ENCODE data around the gene CD209. TPM values are rescaled to one million over a fixed set of nuclear protein-coding genes. Genes with fewer than 3 reads are reported as not detected.

CD209 gene
- polyA plus RNA-seq, 3 donors = 1.1 to 2.1 (median 1.8) TPM

GRCh38 chr19:7718668-7719067, 28.7 kb downstream of the CD209 start:
- H3K4me1 ChIP-seq (ENCODE audit: control insufficient read depth in 1 of 2, insufficient read depth in 2 of 2, low read length in 2 of 2) = peaks cover 26 to 31% of the 10 kb centered on the region in 2 donors
- H4K20me1 ChIP-seq (ENCODE audit: insufficient read depth, low read length) = no peaks in the 10 kb centered on the region
- no peaks in the 10 kb centered on the region for H3K36me3 ChIP-seq (replicated peaks in 1 of 2; ENCODE audit: control insufficient read depth in 1 of 2, insufficient read depth in 2 of 2, low read length in 2 of 2)
- intact Hi-C loops (cut with micrococcal nuclease) = no loop called here
- H3K79me2 ChIP-seq (ENCODE audit: insufficient read depth, low read length) = no peaks in the 10 kb centered on the region
- Mint-ChIP-seq H3K27me3 (ENCODE audit: low read depth in 3 of 3) (peaks cover 0 to 5% (median 3%) of the 10 kb centered on the region in 3 donors), H3K27ac (no peak overlapping the region), H3K4me1 (peaks cover 38% of the 10 kb centered on the region), H3K4me3 (no peak overlapping the region), H3K9me3 (peaks cover 3 to 14% (median 9%) of the 10 kb centered on the region in 7 donors), H3K36me3 (peaks cover 0 to 7% of the 10 kb centered on the region in 2 donors)
- DNase-seq = no peak
- peak overlapping the region; percentile 50 for H2AFZ ChIP-seq (ENCODE audit: insufficient read depth, low read depth, low read length, poor library complexity, severe bottlenecking)
- WGBS (ENCODE audit: insufficient coverage) = 34% methylated on average over 5 of the region's 8 CpGs
- H3K27ac ChIP-seq (ENCODE audit: low read depth in 1 of 2, low read length in 2 of 2) = no peak overlapping the region
- H3K9ac ChIP-seq (ENCODE audit: insufficient read depth, low read length, poor library complexity, severe bottlenecking) = no peak overlapping the region
- H3K27me3 ChIP-seq (ENCODE audit: control insufficient read depth in 2 of 2, insufficient read depth in 2 of 2, low read length in 2 of 2) = no peaks in the 10 kb centered on the region
- no peak overlapping the region for H3K4me2 ChIP-seq (replicated peaks; ENCODE audit: extremely low read depth, low read length, poor library complexity, severe bottlenecking)
- peaks cover 6 to 7% of the 10 kb centered on the region in 2 donors for H3K9me3 ChIP-seq (replicated peaks in 1 of 2; ENCODE audit: control insufficient read depth in 1 of 2, insufficient read depth in 1 of 2, low read length in 2 of 2)
- no peak overlapping the region for H3K4me3 ChIP-seq (replicated peaks in 1 of 3; ENCODE audit: low read depth in 2 of 3, low read length in 3 of 3)
- no peak for TF ChIP-seq CTCF (IDR thresholded peaks at IDR 0.05)

- intact Hi-C loops (cut with micrococcal nuclease) = no loop called here
- Histone ChIP-seq H3K27ac (ENCODE audit: low read depth in 1 of 2, low read length in 2 of 2) (no peak overlapping the region), H3K9ac (ENCODE audit: insufficient read depth, low read length, poor library complexity, severe bottlenecking) (no peak overlapping the region), H2AFZ (ENCODE audit: insufficient read depth, low read depth, low read length, poor library complexity, severe bottlenecking) (no peak overlapping the region), H4K20me1 (ENCODE audit: insufficient read depth, low read length) (no peaks in the 10 kb centered on the region), H3K79me2 (ENCODE audit: insufficient read depth, low read length) (no peaks in the 10 kb centered on the region), H3K27me3 (ENCODE audit: control insufficient read depth in 2 of 2, insufficient read depth in 2 of 2, low read length in 2 of 2) (no peaks in the 10 kb centered on the region), H3K36me3 (replicated peaks in 1 of 2; ENCODE audit: control insufficient read depth in 1 of 2, insufficient read depth in 2 of 2, low read length in 2 of 2) (no peaks in the 10 kb centered on the region), H3K4me3 (replicated peaks in 1 of 3; ENCODE audit: low read depth in 2 of 3, low read length in 3 of 3) (no peak overlapping the region), H3K4me2 (replicated peaks; ENCODE audit: extremely low read depth, low read length, poor library complexity, severe bottlenecking) (no peak overlapping the region), H3K4me1 (ENCODE audit: control insufficient read depth in 1 of 2, insufficient read depth in 2 of 2, low read length in 2 of 2) (peaks cover 39 to 44% of the 10 kb centered on the region in 2 donors), H3K9me3 (replicated peaks in 1 of 2; ENCODE audit: control insufficient read depth in 1 of 2, insufficient read depth in 1 of 2, low read length in 2 of 2) (peaks cover 6 to 7% of the 10 kb centered on the region in 2 donors)
- peaks cover 0 to 5% (median 0%) of the 10 kb centered on the region in 3 donors for H3K27me3 Mint-ChIP-seq (ENCODE audit: low read depth in 3 of 3)
- H3K36me3 Mint-ChIP-seq = peaks cover 0 to 7% of the 10 kb centered on the region in 2 donors
- peaks cover 3 to 14% (median 9%) of the 10 kb centered on the region in 7 donors for H3K9me3 Mint-ChIP-seq
- H3K27ac Mint-ChIP-seq = peak overlapping the region in 1 of 7 donors; percentile 8
- no CpG with 5 or more reads among the region's 1 CpG for WGBS (ENCODE audit: insufficient coverage)
- DNase-seq = no peak
- no peak overlapping the region for H3K4me3 Mint-ChIP-seq
- TF ChIP-seq CTCF (IDR thresholded peaks at IDR 0.05) = no peak
- H3K4me1 Mint-ChIP-seq = peaks cover 37% of the 10 kb centered on the region
Observed at GRCh38 chr19:7716762-7717161, 30.6 kb downstream of the CD209 start.

Measured in CD14-positive monocyte (primary cell).